Posterior vena cava (tissue), 2 donors: ENCODE measurements around the gene LRRC7. TPM values are rescaled to one million over a fixed set of nuclear protein-coding genes. Genes with fewer than 3 reads are reported as not detected.

Source experiments
- DNase-seq: peaks from one replicate; pipeline ENCODE4 v3.0.0-alpha.2; 2020; ENCODE audit warnings: low spot score
- intact Hi-C, 2 donors: fragments of 100-400 bp; cut with DNase I; formaldehyde crosslinking; loops; one replicate each; pipeline versions ENCODE4 v1.14.1 to v1.14.2; 2022 to 2023
- total RNA-seq, 2 donors: library from RNA; stranded (reverse); fragmentation: NEBNext Ultra II Directional; extraction: Animal tissue kit (Norgen Biotek cat#: 25700); gene quantifications; one replicate each; pipeline ENCODE4 v1.2.1, GENCODE V29; 2021
- donor health status: DM: yes; HTN: yes; CAD: no.
- donor health status: DM: yes; HTN: yes; CAD: no.

Gene LRRC7
- total RNA-seq, 2 donors from 2014 or later, result 4.2 to 9.5 TPM

DNA sequence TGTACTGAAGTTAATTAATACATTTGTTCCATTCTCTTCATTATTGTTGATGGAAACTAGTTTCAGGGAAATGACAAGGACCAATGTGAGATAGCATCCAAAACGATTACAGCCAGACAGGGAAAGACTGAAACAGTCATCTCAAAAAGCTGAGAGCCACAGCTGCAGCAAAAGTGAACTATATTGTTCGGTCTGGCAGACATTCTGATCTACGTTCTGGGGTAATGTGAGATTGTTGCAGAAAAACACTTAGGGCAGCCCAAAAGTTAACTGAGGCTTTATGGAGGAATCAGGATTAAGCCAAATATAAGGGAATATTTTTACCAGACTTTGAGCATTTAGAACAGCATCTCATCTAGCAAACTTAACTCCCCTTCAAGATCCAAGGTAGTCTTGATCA lies 524.8 kb downstream of the LRRC7 start:
- DNase-seq, result no peak
- intact Hi-C loops, result no loop called here

DNA sequence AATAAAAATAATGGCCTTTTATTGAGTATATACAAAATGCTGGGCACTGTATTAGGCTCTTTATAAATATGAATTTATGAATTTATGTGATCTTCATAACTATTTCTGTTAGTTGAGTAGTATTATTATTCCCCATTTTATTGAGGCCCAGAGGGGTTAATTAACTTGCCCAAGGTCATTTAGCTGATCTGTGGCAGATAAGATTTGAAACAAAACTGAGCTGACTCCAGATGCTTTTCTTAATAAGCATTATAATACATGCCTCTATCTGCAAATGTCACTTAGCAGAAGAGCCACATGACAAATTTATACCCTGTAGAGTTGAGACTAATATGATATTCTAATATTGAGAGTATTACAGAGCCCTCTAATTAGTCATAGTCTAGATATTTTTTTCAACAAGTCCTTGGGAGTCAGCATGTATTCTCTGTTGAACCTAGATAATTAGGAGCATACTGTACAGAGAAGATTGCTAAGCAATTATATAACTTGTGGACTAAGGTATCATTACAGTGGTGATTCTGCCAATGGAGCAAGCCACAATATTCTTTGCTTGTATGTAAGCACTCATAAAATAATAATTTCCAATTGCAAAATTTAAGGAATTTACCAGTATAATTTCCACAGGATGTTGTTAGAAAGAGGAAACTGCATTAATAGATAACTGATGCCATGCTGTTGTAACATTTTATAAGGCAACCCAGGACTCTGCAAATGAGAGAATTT lies 525.7 kb downstream of the LRRC7 start:
- intact Hi-C loops, result no loop called here
- no peak for DNase-seq

DNA sequence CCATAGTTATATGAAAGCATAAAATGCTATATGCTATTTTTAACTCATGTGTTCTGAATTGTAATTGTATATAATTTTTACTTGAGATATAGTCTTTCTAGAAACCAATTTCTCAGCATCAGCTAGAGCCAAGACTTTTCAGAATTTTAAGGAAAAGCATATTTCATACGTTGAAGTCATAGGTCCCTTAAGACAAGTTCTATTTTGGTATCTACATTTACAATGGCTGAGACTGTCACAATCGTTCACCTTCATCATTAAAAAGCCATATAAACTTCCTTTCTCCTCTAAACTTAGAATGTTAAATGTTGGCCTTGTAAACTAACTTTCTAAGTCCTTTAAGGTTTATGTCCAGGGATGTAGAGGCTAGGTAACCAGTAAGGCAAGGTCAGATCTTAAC lies 533.5 kb downstream of the LRRC7 start:
- no peak for DNase-seq
- intact Hi-C loops, result no loop called here

DNA sequence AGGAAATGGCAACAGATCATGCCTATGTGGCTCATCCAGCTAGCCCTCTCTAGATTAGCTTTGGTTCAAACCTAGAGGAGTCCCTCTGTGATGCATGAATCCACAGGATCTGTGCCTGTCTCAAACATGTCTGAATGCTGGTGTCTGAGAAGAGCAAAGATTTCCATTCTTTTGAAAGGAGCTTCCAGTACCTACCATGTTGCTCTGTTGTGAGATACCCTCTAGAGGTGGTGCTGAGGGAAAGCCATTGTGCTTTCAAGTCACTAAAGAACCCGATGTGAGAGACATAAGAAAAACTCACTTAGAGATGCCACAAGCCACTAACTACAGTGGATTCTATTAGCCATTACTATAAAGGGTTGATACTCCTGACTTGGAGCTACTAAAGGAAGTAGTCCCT lies 534.1 kb downstream of the LRRC7 start:
- intact Hi-C loops, result no loop called here
- no peak for DNase-seq

DNA sequence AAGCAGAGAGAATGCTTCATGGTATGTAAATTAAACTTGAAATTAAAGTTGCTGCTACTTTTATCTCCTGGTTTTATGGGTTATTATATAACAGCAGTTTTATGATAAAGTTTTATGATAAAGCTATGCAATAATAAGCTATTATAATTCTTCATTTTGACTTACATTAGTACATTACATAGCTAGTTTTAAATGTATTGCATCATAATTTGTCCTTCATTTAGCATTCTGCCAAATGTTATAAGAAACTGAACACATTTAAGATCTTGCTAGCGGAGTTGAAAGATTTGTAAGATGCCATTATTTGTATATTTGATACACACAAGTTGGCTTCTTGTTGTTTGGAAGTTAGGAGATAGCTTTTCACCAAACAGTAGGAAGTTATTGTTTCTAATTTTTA lies 536.0 kb downstream of the LRRC7 start:
- intact Hi-C loops, result no loop called here
- no peak for DNase-seq

DNA sequence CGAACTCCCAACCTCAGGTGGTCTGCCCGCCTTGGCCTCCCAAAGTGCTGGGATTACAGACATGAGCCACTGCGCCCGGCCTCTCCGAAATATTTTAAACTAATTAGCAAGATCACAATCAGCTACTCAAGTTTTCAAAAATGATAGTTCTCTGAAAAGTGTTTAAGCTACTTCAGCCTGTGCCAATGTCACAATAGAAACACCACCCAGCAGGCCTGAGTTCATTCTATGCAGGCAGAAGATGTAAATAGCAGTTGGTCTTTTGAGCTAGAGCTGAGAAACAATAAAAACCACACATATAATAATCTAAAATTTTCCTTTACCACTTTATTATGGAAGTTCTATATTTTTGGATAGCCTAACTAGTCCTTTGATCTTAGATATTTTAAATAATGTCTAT lies 541.5 kb downstream of the LRRC7 start:
- intact Hi-C loops, result no loop called here
- DNase-seq, result no peak

DNA sequence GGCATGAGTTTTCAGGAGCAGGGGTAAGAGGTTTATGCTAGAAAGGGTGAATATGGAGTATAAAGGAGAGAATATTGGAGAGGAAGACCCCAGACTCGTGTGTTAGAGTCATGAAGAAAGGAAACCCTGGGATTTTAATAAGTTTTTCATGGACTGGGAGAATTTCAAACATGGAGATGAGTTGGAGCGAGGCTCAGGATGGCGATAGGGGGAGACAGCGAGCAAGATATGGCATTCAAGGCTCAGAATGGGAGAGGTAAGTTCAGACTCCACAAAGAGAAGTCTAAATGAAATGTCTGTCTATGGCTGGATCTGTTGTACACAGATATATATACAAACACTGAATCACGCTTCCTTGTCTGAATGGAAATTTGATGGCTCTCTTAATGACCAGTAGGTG lies 545.1 kb downstream of the LRRC7 start:
- intact Hi-C loops, result no loop called here
- no peak for DNase-seq

DNA sequence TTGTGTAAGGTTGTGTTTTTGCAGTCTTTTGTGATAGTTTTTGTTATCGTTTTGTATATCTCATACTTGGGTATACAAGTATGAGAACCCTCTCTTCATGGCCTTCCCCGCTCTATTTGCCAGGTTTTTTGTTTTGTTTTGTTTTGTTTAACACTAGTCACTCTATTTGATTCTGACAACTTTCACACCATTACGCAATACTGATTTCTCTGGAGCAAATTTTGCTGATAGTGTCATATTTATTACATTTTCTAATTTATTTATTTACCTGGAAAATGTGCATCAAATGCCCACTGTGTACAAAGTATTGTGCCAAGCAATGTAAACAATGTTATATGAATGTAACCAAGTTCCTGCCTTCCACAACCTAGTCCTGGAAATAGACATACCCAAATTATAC lies 547.6 kb downstream of the LRRC7 start:
- intact Hi-C loops, result no loop called here
- DNase-seq, result no peak

DNA sequence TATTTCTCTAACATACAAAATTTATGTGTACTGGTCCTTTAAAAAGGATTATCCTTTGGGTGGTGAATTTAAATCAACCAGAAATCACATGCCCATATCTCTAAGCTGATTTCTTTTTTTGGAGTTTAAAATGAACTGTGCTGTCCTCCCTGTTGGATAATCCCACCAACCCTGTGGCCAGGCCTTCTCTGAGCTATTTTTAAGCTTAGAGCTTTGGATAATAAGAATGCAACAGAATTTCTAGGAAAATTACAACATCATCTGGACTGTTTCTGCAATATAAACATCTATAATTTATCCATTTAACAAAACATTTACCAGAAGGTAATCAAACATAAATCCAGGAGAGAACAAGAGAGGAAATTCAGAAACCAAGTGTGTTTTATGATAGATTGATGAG lies 549.3 kb downstream of the LRRC7 start:
- intact Hi-C loops, result no loop called here
- DNase-seq, result no peak

DNA sequence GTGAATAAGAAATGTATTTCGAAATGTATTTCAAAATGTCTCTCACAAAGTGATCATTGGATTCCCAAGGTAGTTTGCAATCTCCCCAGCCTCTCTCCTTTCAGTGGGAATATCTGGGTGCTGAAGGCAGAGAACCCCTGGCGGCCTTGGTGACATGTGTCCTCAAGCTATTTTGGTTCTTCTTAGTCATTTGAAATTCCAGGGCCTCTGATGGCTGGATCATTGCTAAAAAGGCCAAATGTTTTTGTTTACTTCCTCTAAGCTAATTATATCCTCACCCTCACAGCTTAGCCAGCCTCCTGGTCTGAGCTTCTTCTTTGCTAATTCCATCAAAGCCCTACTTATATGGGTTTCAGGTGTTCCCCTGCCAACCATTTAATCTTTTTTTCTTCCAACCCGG lies 566.4 kb downstream of the LRRC7 start:
- intact Hi-C loops, result no loop called here
- no peak for DNase-seq

DNA sequence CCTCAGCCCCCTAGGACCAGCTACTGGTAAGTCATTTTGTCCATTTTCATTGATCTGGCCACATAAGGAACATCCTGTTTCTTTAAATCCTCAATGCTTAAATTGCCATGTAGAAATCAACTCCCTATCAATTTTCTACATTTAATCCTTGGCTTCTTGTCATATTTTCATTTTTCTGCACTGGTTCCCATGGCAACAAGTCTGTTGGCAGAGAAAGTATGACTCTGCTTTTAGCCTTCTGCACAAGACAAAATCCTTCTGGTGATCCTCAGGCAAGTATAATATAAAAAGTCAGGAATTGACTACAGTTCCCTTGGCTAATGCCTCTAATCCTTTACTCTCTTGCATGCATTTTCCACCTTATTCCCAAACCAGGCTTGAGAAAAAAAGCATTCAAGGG lies 572.6 kb downstream of the LRRC7 start:
- intact Hi-C loops, result no loop called here
- DNase-seq, result no peak

DNA sequence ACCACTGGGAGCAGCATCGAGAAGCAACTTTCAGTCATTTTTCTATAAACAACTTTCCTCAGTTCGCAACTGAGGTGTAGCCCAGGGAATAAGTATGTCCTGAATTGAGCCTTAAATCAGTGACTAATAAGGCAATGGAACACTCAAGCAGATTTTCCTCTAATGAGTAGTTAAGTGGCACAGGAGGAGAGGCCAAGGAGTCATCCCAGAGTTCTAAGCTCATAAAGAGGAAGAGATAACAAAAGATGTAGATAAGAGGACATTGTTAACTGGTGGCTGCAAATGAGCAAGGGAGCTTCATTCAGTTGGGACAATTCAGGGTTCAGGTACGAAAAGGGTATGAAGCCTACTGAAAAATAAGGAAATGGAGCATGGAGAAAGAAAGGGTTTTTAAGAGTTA lies 573.2 kb downstream of the LRRC7 start:
- intact Hi-C loops, result no loop called here
- DNase-seq, result no peak

DNA sequence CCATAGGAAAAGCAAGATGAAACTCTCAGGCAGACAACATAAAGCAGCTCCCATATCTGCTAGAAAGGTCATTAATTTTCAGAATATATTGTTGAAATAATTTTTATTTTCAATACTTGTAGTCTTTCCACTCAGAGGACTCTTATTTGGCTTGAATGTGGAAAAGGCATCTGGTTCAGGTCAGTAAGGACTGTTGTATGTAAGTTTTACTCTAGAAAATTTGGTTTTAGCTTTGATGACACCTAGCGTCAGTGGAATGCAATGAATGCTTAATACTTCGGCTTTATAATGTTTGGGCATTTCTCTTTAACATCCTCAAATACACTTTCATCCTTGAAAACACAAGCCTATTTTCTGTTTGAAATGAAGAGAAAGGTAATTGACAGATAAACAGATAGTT lies 574.4 kb downstream of the LRRC7 start:
- intact Hi-C loops, result no loop called here
- DNase-seq, result no peak

DNA sequence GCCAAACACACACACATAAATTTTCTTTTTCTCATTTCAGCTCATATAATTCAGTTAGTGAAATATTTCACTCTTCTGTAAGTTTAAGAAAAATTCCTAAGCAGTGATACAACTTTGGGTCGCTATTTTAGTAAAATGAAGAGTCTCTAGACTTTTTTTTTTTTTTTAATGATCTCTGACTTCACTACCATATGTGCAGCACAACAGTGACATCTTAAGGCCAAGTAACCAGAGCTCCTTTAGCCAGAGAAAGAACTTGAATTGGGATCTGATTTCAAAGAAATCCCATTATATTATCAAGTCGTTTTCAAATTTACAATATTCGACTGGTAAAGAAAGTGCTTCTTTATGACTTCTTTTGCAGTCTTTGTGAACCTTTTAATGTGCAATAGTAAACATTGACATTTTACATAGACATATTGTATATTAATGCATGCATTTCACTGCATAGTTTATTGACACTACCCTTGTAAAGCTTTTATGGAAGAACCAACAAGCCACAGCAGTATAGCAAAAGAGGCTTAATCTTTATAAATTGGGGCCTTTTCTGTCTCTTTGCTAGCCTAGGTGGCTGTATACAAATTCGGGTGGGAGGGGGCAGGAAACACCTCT lies 575.4 kb downstream of the LRRC7 start:
- intact Hi-C loops, result no loop called here

DNA sequence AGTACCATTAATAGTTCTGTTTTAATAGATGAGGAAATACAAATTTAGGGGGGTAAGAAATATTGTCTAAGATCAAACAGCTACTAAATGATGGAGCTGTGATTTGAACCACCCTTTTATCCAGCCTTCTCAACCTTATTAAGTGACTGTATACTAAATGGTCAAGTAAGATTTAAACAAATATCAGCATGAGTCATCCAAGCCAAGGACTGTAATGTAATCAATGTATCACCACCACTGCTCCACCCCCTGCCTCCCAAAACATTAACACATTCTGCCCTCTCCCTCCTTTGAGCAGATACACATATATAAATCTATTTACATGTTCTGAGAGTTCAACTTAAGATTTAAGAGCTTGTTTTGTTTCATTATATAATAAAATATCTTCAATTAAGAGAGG lies 578.8 kb downstream of the LRRC7 start:
- intact Hi-C loops, result no loop called here
- DNase-seq, result no peak

More for the DNA sequence above, 575.4 kb downstream of the LRRC7 start:
- no peak for DNase-seq

DNA sequence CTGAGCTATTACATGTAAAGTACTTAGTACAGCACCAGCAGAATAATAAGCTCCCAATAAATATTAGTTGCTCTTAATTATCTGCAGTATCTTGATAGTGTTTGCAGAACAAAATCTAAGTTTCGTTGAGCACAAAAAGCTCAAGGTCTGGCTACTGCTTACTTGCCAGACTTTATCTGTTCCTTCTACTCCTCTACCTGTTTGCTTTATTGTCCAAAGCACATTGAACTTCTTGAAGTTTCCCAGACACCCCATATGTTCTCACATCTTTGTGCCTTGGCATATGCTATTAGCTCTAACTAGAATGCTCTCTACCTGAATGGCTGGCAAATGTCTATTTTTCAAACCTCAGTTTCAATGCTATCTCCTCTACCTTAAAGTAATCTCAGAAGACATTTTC lies 582.7 kb downstream of the LRRC7 start:
- intact Hi-C loops, result no loop called here
- DNase-seq, result no peak

DNA sequence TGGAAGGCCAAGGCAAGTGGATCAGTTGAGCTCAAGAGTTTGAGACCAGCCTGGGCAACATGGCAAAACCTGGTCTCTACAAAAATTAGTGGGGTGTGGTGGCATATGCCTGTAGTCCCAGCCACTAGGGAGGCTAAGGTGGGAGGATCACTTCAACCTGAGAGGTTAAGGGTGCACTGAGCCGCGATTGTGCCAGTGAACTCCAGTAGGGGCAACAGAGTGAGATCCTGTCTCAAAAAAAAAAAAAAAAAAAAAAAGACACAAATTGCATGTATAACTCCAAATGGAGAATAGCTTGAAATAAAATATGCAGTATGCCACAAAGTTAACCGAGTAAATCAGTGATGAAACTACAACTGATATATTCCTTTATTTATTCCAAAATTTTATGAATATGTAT lies 586.0 kb downstream of the LRRC7 start:
- DNase-seq, result no peak

DNA sequence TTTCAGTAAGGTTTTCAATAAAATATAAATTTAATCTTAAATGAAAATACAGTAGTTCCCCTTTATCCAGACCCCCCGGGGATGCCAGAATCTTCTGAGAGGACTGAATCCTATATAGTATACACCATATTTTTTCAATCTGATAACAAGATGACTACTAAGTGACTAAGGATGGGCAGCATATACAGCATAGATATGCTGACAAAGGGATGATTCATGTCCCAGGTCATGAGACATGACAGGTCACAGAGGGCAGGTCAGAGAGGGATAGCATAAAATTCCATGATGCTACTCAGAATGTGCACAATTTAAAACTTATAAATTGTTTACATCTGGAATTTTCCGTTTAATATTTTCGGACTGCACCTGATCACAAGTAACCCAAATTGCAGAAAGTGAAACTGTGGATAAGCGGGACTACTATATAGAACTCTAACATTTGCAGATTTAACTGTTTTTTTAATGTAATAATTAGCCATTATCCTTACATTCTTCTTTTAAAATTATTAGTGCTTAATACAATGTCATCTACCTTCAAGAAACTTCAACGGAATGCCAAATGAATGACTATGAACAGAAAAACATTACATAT lies 588.9 kb downstream of the LRRC7 start:
- no peak for DNase-seq
- intact Hi-C loops, result no loop called here

More for the DNA sequence above, 586.0 kb downstream of the LRRC7 start:
- intact Hi-C loops, result no loop called here

DNA sequence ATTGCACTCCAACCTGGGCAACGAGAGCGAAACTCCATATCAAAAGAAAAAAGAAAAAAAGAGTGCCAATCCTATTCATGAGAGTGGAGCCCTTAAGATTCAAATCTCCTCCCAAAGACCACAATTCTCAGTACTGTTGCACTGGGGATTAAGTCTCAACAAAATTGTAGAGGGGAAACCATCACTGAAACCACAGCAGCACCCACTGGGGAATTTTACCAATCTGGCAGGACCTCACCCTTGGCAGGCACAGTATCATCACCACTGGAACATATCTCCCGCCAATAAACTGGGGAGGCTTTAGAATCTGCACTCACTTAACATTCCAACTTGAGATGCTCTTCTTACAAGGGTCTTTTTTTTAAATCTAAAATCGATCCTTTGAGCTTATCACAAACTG lies 596.6 kb downstream of the LRRC7 start:
- no peak for DNase-seq
- intact Hi-C loops, result no loop called here

DNA sequence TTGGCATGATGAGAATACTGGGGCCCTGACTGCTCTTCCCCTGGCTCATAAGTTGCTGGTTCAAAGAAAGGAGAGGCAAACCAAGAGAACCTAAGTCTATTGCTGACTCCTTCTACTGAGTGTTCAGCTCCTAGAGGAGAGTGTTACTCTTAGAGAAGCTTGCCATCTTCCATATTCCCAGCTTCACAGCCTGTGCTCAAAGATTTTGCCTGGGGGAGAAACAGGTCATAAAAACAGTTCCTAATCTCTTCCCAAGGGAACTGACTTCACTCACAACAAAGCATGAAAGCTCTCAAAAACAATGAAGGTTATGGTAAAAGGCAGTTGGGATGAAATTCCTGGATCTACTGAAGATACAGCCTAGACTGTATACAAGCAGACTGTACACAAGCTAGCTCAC lies 600.6 kb downstream of the LRRC7 start:
- no peak for DNase-seq
- intact Hi-C loops, result no loop called here
